GM18508 (cell line): ENCODE results near the gene MKLN1.

Source experiments
- ATAC-seq: cut with Tn5 transposase; IDR thresholded peaks from one replicate; pipeline ENCODE4 v1.9.1; 2021; ENCODE audit warnings: moderate number of reproducible peaks; ENCODE audit not compliant: insufficient read depth, unreplicated experiment

Gene MKLN1

GRCh38 chr7:131538071-131538812, 210.6 kb downstream of the MKLN1 start:
- no peak for ATAC-seq

- no peak for ATAC-seq
Measured at GRCh38 chr7:131538813-131539179, 211.1 kb downstream of the MKLN1 start.

- ATAC-seq, result no peak
Measured at GRCh38 chr7:131540491-131541162, 213.0 kb downstream of the MKLN1 start.

- no peak for ATAC-seq
Measured at GRCh38 chr7:131543298-131543697, 215.6 kb downstream of the MKLN1 start.

GRCh38 chr7:131544021-131544420, 216.3 kb downstream of the MKLN1 start:
- no peak for ATAC-seq

- ATAC-seq, result no peak
Measured at GRCh38 chr7:131544449-131545301, 217.0 kb downstream of the MKLN1 start.

- ATAC-seq, result no peak
Measured at GRCh38 chr7:131546126-131546525, 218.4 kb downstream of the MKLN1 start.
